NCI-H524 treated with DMSO at 0.1 percent for 48 hours (cell line): ENCODE measurements around the gene GAB2.

Source experiments
- DNase-seq: peaks from one replicate; lab custom pipeline; 2025; lab: John Stamatoyannopoulos, UW

Gene GAB2

DNA sequence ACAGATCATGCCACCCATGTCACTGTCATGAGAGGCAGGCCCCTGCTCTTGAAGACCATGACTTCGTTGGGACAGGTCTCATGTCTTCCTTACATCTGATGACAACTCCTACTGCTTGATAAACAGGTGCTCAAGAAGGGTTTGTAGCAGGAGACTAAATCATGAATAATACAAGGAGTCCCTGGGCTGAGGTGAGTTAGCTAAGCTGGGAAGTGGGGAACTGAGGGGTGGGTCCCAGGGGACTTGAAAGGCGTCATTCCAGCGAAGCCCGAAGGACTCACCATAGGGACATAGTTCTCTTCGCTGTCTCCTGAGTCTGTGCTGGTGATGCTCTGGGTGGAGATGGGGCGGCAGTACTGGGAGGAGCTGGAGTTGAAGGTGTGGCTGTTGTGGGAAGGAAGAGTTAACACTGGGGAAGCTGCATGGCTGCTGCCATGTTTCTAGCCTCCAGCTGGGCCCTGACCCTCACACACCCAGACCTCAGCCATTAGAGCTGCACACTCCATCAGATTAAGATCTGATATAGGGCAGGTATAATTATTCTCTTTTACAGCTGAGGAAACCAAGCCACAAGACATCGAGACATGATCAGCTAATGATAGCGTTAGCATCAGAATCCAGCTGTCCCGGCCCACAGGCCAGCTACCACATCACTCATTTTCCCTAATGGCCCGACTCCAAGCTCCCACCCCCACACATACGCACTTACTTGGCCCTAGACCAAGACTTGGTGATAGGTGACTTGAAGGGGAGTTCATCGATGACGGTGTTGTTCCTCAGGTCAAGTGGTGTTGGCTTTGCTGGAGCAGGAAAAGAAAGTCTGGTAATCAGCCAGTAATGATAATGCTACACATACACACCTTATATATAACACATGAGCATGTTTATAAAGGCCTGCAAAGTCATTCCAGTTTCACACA, 196.0 kb downstream of the GAB2 start:
- no peak for DNase-seq

GRCh38 chr11:78220218-78221157, 197.1 kb downstream of the GAB2 start:
- no peak for DNase-seq

DNA sequence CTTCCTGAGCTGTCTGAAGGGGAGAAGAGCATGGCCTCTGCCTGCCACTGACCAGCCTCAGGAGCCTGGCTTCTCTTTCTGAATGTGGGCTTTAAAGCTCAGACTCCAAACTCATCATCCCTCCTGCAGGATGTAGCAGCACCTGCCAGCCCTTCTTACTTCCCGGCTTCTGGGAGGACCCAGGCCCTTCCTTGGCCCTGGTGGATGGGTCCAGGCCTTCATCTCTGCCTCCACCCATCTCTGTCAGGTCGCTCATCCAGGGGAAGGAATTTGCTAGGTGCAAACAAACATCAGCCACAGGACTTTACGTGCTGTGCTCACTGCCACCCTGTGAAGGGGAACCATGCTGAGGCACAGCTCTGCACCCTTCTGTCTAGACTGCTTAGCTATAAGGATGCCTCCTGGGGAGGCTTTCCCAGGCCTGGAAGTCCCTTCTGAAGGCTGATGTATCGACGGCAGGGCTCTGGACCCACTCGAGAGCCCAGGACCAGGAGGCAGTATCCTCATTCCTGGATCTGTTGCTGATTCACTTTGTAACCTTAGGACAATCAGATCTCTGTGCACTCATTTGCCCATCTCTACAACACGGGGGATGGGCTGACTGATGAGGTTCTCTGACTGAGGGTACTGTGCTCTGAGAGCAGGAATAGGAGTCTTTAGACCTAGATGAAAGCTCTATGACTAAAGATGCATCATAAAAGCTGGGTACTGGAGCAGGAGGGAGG, 198.0 kb downstream of the GAB2 start:
- DNase-seq = no peak

DNA sequence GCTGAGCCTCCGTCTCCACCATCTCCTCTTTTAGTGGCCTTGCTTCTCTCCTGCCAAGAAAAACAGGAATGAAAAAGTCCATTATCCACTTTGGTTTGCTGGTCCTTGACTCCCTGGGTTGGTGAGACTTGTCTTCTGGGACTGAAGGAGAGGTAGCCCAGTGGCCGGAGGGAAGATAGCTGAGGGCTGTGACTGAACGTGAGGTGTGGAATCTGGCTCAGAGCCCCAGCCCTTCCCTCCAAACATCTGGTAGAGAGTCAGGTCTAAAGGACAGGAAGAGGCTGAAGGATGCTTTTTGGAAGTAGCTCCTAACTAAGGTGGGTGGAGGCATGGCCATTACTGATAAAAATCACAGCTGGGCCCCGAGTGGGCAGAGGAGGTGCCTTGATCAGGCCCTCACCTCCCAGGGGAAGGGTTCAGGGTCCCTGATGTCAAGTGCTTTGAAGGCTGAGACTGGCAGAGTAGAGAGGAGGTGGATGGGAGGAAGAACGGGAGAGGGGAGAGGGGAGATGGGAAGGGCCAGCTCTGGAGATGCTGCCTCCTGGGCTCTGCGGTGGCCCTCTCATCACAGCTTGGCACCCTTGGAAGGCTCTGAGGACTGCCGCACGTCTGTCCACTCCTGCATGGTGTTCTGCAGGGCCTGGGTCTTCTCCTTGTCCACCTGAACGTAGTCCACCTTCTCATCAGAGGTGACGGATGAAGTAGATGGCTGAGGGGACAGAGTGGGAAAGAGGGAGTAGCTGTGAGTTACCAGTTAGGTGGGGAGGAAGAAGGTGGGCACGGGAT, 198.7 kb downstream of the GAB2 start:
- DNase-seq = no peak

- DNase-seq = no peak
Observed at GRCh38 chr11:78217650-78218541, 199.7 kb downstream of the GAB2 start.

- no peak for DNase-seq
Observed at GRCh38 chr11:78216571-78217287, 200.9 kb downstream of the GAB2 start.

DNA sequence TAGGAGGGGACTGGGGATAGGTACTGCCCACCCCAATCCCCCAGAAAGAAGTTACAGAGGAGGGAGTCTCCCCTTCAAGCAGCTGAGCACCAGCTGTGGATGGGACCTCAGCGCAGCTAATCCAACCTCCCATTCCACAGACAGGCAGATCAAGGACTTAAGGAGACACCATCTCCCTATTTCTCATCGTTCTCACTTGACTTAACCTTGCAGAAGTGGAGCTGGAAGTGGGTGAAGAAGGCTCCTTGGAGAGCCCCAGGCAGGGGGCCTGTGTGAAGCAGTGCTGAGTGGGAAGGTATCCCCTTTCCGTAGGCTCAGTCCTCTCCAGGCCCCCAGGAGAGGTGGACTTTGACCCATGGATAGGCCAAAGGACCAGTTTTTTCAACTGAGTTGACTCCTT, 201.6 kb downstream of the GAB2 start:
- no peak for DNase-seq

GRCh38 chr11:78214331-78215194, 203.1 kb downstream of the GAB2 start:
- no peak for DNase-seq

DNA sequence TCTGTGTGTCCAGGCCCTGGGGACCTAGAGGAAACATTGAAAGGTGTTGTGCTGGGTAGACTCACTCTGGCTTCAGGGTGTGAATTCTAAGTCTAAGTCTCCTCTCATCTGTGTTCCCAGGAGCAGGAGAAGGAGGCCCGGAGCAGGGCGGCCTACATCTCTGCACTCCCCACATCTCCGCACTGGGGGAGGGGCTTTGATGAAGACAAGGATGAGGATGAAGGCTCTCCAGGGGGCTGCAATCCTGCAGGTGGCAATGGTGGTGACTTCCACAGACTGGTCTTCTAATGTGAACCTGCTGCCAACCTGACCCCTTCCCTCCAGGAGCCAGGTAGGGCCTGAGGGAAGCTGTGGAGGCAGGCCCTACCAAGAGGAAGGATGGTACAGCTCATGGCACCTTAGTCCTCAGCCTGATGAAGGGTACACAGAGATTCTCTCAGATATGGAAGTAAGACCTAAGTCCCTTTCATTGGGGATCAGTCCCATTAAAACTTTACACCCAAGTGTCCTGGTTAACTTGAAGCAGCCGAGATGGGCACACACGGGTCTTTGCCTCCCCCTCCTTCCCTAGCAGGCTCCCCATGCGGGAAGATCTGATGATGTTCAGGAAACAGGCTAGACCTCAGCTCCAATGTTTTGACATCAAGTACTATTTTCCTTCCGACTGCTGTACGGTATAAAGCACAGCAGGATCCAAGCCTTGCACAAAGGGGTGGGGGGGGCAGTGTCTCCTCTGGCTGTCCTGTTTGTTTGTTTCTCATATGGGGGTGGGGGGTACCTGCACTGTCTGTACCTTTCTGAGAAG, 203.9 kb downstream of the GAB2 start:
- DNase-seq = no peak

- no peak for DNase-seq
Observed at GRCh38 chr11:78212586-78213371, 204.8 kb downstream of the GAB2 start.

GRCh38 chr11:78211565-78211964, 206.1 kb downstream of the GAB2 start:
- no peak for DNase-seq

DNA sequence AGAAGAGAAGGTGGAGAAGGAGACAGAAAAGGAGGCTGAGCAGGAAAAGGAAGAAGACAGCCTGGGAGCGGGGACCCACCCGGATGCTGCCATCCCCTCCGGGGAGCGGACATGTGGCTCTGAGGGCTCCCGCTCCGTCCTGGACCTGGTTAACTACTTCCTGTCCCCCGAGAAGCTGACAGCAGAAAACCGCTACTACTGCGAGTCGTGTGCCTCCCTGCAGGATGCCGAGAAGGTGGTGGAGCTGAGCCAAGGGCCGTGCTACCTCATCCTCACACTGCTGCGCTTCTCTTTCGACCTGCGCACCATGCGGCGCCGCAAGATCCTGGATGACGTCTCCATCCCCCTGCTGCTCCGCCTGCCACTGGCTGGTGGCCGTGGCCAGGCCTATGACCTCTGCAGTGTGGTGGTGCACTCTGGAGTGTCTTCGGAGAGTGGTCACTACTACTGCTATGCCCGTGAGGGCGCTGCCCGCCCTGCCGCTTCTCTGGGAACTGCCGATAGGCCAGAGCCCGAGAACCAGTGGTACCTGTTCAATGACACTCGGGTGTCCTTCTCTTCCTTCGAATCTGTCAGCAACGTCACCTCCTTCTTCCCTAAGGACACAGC, 207.5 kb downstream of the GAB2 start:
- no peak for DNase-seq

DNA sequence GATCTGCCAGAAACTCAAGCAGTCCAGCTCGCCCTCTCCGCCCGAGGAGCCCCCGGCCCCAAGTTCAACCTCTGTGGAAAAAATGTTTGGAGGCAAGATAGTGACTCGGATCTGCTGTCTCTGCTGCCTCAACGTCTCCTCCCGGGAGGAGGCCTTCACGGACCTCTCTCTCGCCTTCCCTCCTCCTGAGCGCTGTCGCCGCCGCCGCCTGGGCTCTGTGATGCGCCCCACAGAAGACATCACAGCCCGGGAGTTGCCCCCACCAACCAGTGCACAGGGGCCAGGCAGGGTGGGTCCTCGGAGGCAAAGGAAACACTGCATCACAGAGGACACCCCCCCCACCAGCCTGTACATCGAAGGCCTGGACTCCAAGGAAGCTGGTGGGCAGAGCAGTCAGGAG, 208.1 kb downstream of the GAB2 start:
- DNase-seq = no peak

DNA sequence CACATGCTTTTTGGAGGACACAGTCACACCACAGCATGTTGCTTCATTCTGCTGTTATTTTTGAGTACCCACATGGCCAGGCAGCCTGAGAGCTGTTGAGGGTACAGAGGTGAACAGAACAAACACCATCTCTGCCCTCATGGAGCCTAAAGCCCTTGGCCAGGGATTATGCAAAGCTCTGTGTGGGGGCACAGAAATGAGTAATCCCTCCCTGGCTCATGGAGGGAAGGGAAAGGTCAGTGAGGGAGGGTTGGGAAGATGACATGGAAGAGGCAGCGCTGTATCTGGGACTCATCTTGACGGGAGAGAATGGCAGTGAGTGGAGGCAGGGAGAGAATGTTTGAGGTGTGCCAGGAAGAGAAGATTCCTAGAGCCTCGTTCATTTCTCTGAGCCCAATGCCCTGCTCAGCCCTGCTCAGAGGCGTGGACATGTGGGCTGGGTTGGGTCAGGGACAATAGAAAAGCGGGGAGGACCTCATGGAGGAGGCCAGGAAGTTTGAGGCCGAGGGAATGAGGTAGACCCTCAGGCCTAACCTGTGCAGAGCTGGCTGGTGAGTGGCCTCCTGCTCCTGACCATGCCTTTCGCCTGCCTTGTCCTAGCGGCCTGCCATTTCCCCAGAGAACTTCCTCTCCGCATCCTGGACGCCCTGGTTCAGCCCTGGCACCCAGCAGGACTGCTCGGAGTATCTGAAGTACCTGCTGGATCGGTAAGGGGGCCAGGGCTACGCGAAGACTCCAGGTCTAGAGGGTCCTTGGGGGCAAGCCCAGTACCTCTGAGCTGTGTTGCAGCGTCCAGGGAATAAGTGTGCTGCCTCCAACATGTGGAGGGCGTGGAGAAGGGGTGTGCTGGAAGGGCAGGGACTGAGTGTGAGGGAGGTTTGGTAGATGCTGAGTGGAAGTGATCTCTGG, 209.1 kb downstream of the GAB2 start:
- DNase-seq = no peak

DNA sequence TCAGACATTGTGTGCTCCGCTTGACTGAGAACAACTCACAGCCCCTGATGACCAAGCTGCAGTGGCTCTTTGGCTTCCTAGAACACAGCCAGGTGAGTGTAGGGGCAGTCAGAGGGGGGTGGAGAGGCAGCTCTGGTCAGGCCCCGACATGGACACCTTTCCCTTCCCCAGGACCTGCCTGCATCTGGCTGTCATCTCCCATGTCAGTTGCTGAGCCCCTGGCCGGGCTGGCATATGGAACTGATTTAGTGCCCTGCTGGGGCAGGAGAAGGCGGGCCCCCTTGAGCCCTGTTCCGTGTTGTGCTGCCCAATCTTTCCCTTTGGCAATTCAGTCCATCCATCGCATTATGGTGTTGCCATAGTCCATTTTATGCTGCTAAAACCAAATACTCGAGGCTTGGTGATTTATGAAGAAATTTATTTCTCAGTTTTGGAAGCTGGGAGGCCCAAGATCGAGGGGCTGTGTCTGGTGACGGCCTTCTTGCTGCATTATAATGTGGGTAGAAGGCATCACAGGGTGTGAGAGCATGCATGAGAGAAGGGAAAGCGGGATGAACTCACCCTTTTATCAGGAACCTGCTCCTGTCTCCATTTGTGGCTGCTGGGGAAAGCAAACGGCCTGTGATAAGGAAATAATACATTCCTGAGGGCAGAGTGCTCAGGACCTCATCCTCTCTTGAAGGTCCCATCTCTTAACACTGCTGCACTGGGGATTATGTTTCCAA, 209.9 kb downstream of the GAB2 start:
- no peak for DNase-seq
